ENCODE measurements around the gene SRSF10.

The SRSF10 gene

DNA sequence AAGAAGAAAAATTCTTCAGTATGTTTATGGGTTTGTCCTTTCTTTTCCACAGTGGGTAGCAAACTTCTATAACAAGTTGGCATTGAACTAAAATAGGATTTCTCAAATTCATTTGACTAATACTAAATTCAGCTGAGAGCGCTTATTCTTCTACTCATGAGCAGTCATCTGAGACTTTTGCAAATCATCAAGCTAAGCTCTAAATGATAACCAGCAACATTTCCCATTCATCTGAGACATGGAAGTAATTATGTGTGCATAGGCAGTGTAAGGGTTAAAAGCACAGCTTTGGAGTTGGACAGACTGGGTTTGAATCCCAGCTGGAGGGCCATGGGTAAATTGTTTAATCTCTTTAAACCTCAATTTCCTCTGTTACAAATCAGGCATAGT is 48.6 kb downstream of the SRSF10 start:
- peaks cover 29% of the 10 kb centered on the region for H3K27me3 ChIP-seq (ENCODE audit: control insufficient read depth, low read length)
- H3K27ac ChIP-seq (ENCODE audit: low read depth, low read length), result peak overlapping the region; percentile 75
- no peaks in the 10 kb centered on the region for H3K9me3 ChIP-seq (ENCODE audit: control insufficient read depth, insufficient read depth, low read length)
- peak overlapping the region; percentile 54 for H3K4me3 ChIP-seq (ENCODE audit: low read length)
- H3K36me3 ChIP-seq (ENCODE audit: control insufficient read depth, low read length), result no peaks in the 10 kb centered on the region
- no peaks in the 10 kb centered on the region for H3K9me2 ChIP-seq (replicated peaks; ENCODE audit: control insufficient read depth, low read length)
- TF ChIP-seq, protein P1, sequence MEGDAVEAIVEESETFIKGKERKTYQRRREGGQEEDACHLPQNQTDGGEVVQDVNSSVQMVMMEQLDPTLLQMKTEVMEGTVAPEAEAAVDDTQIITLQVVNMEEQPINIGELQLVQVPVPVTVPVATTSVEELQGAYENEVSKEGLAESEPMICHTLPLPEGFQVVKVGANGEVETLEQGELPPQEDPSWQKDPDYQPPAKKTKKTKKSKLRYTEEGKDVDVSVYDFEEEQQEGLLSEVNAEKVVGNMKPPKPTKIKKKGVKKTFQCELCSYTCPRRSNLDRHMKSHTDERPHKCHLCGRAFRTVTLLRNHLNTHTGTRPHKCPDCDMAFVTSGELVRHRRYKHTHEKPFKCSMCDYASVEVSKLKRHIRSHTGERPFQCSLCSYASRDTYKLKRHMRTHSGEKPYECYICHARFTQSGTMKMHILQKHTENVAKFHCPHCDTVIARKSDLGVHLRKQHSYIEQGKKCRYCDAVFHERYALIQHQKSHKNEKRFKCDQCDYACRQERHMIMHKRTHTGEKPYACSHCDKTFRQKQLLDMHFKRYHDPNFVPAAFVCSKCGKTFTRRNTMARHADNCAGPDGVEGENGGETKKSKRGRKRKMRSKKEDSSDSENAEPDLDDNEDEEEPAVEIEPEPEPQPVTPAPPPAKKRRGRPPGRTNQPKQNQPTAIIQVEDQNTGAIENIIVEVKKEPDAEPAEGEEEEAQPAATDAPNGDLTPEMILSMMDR (IDR thresholded peaks at IDR 0.05; ENCODE audit: low read depth, low read length, poor library complexity, severe bottlenecking), result no peak
- no peak for TF ChIP-seq EZH2phosphoT487 (IDR thresholded peaks at IDR 0.05; ENCODE audit: borderline replicate concordance, low read length)
- peaks cover 20% of the 10 kb centered on the region for H3F3A ChIP-seq (ENCODE audit: control insufficient read depth, insufficient read depth)
- peaks cover 43% of the 10 kb centered on the region for H3K4me1 ChIP-seq (ENCODE audit: control insufficient read depth, low read length)
- H4K20me1 ChIP-seq (ENCODE audit: control insufficient read depth, insufficient read depth, low read depth, low read length), result no peaks in the 10 kb centered on the region
- peak overlapping the region; percentile 78 for H3K4me2 ChIP-seq (ENCODE audit: low read length)
- no peaks in the 10 kb centered on the region for H3K79me2 ChIP-seq (ENCODE audit: control insufficient read depth, low read length)

DNA sequence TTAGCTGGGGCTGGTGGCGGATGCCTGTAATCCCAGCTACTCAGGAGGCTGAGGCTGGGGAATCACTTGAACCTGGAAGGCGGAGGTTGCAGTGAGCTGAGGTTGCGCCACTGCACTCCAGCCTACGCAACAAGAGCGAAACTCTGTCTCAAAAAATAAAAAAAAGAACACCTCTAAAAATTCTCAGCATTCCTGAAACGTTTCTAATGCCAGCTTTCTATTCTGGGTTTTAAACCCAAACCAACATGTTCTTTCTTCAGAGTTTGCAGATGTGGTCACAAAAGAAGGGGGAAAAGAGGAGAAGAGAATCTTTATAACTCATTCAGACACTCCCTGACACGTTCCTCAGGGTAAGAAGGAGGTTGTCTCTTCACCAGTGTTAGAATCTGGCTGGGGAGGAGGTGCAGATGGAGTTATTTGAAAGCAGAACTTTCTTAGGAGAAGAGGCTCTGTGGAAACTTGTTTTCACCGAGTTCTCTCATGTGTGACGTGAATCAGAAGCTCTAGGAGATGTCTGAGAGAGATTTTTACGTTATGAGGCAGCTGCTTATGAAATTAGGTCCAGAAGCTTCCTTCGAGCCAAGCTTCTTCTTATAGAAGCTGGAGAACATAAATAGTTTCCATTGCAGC is 49.2 kb downstream of the SRSF10 start:
- no peaks in the 10 kb centered on the region for H3K79me2 ChIP-seq (ENCODE audit: control insufficient read depth, low read length)
- H3K4me1 ChIP-seq (ENCODE audit: control insufficient read depth, low read length), result peaks cover 43% of the 10 kb centered on the region
- no peaks in the 10 kb centered on the region for H4K20me1 ChIP-seq (ENCODE audit: control insufficient read depth, insufficient read depth, low read depth, low read length)
- peak overlapping the region; percentile 78 for H3K4me2 ChIP-seq (ENCODE audit: low read length)
- TF ChIP-seq, protein P1 (IDR thresholded peaks at IDR 0.05; ENCODE audit: low read depth, low read length, poor library complexity, severe bottlenecking), result no peak
- no peak for TF ChIP-seq EZH2phosphoT487 (IDR thresholded peaks at IDR 0.05; ENCODE audit: borderline replicate concordance, low read length)
- peak overlapping the region; percentile 75 for H3K27ac ChIP-seq (ENCODE audit: low read depth, low read length)
- H3K27me3 ChIP-seq (ENCODE audit: control insufficient read depth, low read length), result peaks cover 29% of the 10 kb centered on the region
- no peaks in the 10 kb centered on the region for H3K9me3 ChIP-seq (ENCODE audit: control insufficient read depth, insufficient read depth, low read length)
- H3K36me3 ChIP-seq (ENCODE audit: control insufficient read depth, low read length), result no peaks in the 10 kb centered on the region
- no peaks in the 10 kb centered on the region for H3K9me2 ChIP-seq (replicated peaks; ENCODE audit: control insufficient read depth, low read length)
- peaks cover 20% of the 10 kb centered on the region for H3F3A ChIP-seq (ENCODE audit: control insufficient read depth, insufficient read depth)
- H3K4me3 ChIP-seq (ENCODE audit: low read length), result peak overlapping the region; percentile 54

DNA sequence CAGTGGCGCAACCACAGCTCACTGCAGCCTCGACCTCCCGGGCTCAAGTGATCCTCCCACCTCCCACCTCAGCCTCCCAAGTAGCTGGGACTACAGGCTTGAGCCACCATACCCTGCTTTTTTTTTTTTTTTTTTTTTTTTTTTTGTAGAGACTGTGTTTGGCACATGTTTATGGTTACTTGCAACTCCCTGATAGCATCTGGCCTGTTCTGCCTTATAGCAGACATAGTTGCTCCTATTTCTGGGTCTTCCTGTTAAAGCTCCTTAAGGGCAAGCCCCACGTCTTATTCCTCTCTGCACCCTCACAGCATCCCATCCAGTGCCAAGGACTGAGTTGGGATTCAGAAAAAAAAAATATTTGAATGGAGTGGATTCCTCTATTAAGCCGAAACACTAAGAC is 49.9 kb downstream of the SRSF10 start:
- Histone ChIP-seq H3K4me2 (ENCODE audit: low read length) (peak overlapping the region; percentile 78), H3K4me3 (ENCODE audit: low read length) (peak overlapping the region; percentile 54), H4K20me1 (ENCODE audit: control insufficient read depth, insufficient read depth, low read depth, low read length) (no peaks in the 10 kb centered on the region), H3K27me3 (ENCODE audit: control insufficient read depth, low read length) (peaks cover 29% of the 10 kb centered on the region), H3K9me3 (ENCODE audit: control insufficient read depth, insufficient read depth, low read length) (no peaks in the 10 kb centered on the region), H3K36me3 (ENCODE audit: control insufficient read depth, low read length) (no peaks in the 10 kb centered on the region), H3K79me2 (ENCODE audit: control insufficient read depth, low read length) (no peaks in the 10 kb centered on the region), H3K4me1 (ENCODE audit: control insufficient read depth, low read length) (peaks cover 43% of the 10 kb centered on the region), H3K27ac (ENCODE audit: low read depth, low read length) (no peak overlapping the region), H3F3A (ENCODE audit: control insufficient read depth, insufficient read depth) (peaks cover 20% of the 10 kb centered on the region), H3K9me2 (replicated peaks; ENCODE audit: control insufficient read depth, low read length) (no peaks in the 10 kb centered on the region)
- TF ChIP-seq, protein P1 (IDR thresholded peaks at IDR 0.05; ENCODE audit: low read depth, low read length, poor library complexity, severe bottlenecking), result no peak
- no peak for TF ChIP-seq EZH2phosphoT487 (IDR thresholded peaks at IDR 0.05; ENCODE audit: borderline replicate concordance, low read length)
